Keratinocyte (primary cell): ENCODE measurements around the gene B3GLCT. TPM values are rescaled to one million over a fixed set of nuclear protein-coding genes. Genes with fewer than 3 reads are reported as not detected.

Experiments
- DNase-seq: peaks from one replicate; pipeline ENCODE4 v3.0.0-alpha.2; 2011; ENCODE audit warnings: low read depth, missing footprints, low spot score
- FAIRE-seq: peaks from 2 replicates; lab custom pipeline; 2011; peaks lifted over from hg19 to GRCh38; lab: Jason Lieb, UNC
- H2AFZ ChIP-seq: 2 replicates; pipeline ENCODE4 v1.6.0; 2012; ENCODE audit warnings: low read length, control low read depth, inconsistent platforms; ENCODE audit not compliant: control insufficient read depth
- H3K27ac ChIP-seq: 2 replicates; pipeline ENCODE4 v1.5.1; 2011; ENCODE audit warnings: low read length; ENCODE audit not compliant: control insufficient read depth, insufficient read depth
- H3K27me3 ChIP-seq: 3 replicates; pipeline ENCODE4 v1.6.0; 2011; ENCODE audit warnings: low read length; ENCODE audit not compliant: control insufficient read depth, insufficient read depth; ENCODE audit errors: extremely low read depth
- H3K36me3 ChIP-seq, 2 experiments: 2 replicates in 1 of 2; 3 replicates in 1 of 2; pipeline ENCODE4 v1.5.1; 2011; ENCODE audit warnings: low read length in 2 of 2, mild to moderate bottlenecking in 1 of 2; ENCODE audit not compliant: control insufficient read depth in 2 of 2, insufficient read depth in 2 of 2; ENCODE audit errors: extremely low read depth in 1 of 2
- H3K4me1 ChIP-seq: 3 replicates; pipeline ENCODE4 v1.5.1; 2011; ENCODE audit warnings: low read length; ENCODE audit not compliant: control insufficient read depth, insufficient read depth; ENCODE audit errors: extremely low read depth
- H3K4me2 ChIP-seq: 3 replicates; pipeline ENCODE4 v1.6.0; 2011; ENCODE audit warnings: low read depth, low read length; ENCODE audit not compliant: control insufficient read depth, insufficient read depth; ENCODE audit errors: extremely low read depth
- H3K4me3 ChIP-seq, 3 experiments: fragments of 200-600 bp in 1 of 3; sonication (generic) in 1 of 3; 2 replicates in 2 of 3; 3 replicates in 1 of 3; pipeline ENCODE4 v1.5.1; 2011 to 2016; ENCODE audit warnings: low read length in 3 of 3, mild to moderate bottlenecking in 3 of 3, control low read depth in 2 of 3, inconsistent platforms in 1 of 3, low read depth in 1 of 3, mixed read lengths in 1 of 3, mixed run types in 1 of 3, moderate library complexity in 1 of 3; ENCODE audit not compliant: control insufficient read depth in 2 of 3, insufficient read depth in 2 of 3; ENCODE audit errors: extremely low read depth in 1 of 3
- H3K79me2 ChIP-seq: 2 replicates; pipeline ENCODE4 v1.6.0; 2012; ENCODE audit warnings: low read length; ENCODE audit not compliant: control insufficient read depth, insufficient read depth
- H3K9ac ChIP-seq: 3 replicates; pipeline ENCODE4 v1.6.0; 2011; ENCODE audit warnings: low read length; ENCODE audit not compliant: control insufficient read depth, insufficient read depth; ENCODE audit errors: extremely low read depth
- H3K9me1 ChIP-seq: 3 replicates; pipeline ENCODE4 v1.6.0; 2011; ENCODE audit warnings: low read length; ENCODE audit not compliant: control insufficient read depth, insufficient read depth; ENCODE audit errors: extremely low read depth
- H3K9me3 ChIP-seq: 2 replicates; pipeline ENCODE4 v1.5.1; 2012; ENCODE audit warnings: low read depth, low read length; ENCODE audit not compliant: control insufficient read depth
- H4K20me1 ChIP-seq: 3 replicates; pipeline ENCODE4 v1.6.0; 2011; ENCODE audit warnings: low read length; ENCODE audit not compliant: control insufficient read depth, insufficient read depth; ENCODE audit errors: extremely low read depth
- EZH2 ChIP-seq: IDR thresholded peaks from one replicate; pipeline ENCODE4 v1.6.1; 2012; ENCODE audit warnings: inconsistent platforms, mild to moderate bottlenecking, low read length, moderate library complexity
- dilution Hi-C: fragments of 300-500 bp; cut with MboI; formaldehyde crosslinking; loops from one replicate; pipeline ENCODE4 v1.7.0; 2020; ENCODE audit warnings: low sequenced_read_pairs; ENCODE audit not compliant: extremely low pct_ligation_motif_present
- polyA plus RNA-seq, 5 experiments: library from polyadenylated mRNA; depleted of rRNA in 3 of 5; stranded (reverse) in 3 of 5; stranded (forward) in 1 of 5; unstranded in 1 of 5; fragments of >200 nt; gene quantifications; 1 replicate in 1 of 5; 2 replicates in 3 of 5; 3 replicates in 1 of 5; pipeline versions ENCODE4 v1.2.1 to v1.2.3, GENCODE V29; 2011 to 2012; ENCODE audit warnings: missing spikeins in 2 of 5, low read depth in 1 of 5, low replicate concordance in 1 of 5
- TF ChIP-seq, protein P1 (sequence below), 3 experiments: IDR thresholded peaks in 1 of 3; conservative IDR thresholded peaks in 1 of 3; optimal IDR thresholded peaks in 1 of 3; 2 replicates in 2 of 3; 3 replicates in 1 of 3; pipeline versions ENCODE3 to v1.5.1; 2011; ENCODE audit warnings: low read length in 3 of 3, mild to moderate bottlenecking in 3 of 3, moderate library complexity in 2 of 3, control low read depth in 1 of 3, inconsistent platforms in 1 of 3; ENCODE audit not compliant: insufficient read depth in 2 of 3; ENCODE audit errors: extremely low read depth in 1 of 3

B3GLCT gene
- polyA plus RNA-seq, 1 donor (not counting 4 experiments of a cell fraction or from before 2014, with no cell fraction given): 4.4 TPM

DNA sequence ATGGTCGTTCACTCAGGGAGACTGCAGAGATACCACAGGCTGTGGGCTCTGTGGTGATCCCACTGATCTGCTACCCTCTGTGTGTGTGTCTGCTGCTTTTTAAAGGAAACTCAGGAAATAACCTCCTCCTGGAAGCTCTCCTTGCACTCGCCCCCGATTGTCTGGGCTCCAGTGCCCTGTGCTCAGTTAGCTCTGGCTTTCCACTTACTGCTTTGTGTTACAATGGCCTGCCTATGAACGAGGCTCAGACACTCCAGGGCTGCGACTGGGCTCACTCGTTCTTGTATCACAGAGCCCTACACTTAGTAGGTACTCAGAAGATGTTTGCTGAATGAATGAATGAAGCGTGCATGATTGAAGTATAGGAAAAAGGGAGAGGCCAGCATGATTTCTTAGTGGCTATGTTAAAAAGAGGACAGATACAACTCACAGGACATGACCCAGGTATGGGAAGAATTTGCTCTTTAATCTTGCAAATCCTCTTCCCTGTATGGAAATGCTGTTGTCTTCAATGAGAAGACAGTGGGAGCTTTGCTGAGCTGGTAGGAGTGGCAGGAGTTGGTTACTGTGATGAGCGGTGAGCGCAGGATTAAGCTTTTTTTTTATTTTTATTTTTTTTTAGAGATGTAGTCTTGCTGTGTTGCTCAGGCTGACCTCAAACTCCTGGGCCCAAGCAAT is 26.4 kb downstream of the B3GLCT start:
- TF ChIP-seq, protein P1, sequence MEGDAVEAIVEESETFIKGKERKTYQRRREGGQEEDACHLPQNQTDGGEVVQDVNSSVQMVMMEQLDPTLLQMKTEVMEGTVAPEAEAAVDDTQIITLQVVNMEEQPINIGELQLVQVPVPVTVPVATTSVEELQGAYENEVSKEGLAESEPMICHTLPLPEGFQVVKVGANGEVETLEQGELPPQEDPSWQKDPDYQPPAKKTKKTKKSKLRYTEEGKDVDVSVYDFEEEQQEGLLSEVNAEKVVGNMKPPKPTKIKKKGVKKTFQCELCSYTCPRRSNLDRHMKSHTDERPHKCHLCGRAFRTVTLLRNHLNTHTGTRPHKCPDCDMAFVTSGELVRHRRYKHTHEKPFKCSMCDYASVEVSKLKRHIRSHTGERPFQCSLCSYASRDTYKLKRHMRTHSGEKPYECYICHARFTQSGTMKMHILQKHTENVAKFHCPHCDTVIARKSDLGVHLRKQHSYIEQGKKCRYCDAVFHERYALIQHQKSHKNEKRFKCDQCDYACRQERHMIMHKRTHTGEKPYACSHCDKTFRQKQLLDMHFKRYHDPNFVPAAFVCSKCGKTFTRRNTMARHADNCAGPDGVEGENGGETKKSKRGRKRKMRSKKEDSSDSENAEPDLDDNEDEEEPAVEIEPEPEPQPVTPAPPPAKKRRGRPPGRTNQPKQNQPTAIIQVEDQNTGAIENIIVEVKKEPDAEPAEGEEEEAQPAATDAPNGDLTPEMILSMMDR (optimal IDR thresholded peaks at IDR 0.05 in 1 of 3, IDR thresholded peaks at IDR 0.05 in 1 of 3, conservative IDR thresholded peaks at IDR 0.05 in 1 of 3; ENCODE audit: extremely low read depth in 1 of 3, insufficient read depth in 2 of 3, low read length in 3 of 3): no peak
- no peaks in the 10 kb centered on the region for H4K20me1 ChIP-seq
- H3K36me3 ChIP-seq: no peaks in the 10 kb centered on the region
- H3K79me2 ChIP-seq: no peaks in the 10 kb centered on the region
- dilution Hi-C loops: loop anchor here (25.0 kb wide), 1 partner anchor 186 kb away; no protein-coding TSS in a partner anchor
- DNase-seq (no peak), FAIRE-seq (no peak)
- no peak overlapping the region for H3K27ac ChIP-seq
- no peaks in the 10 kb centered on the region for H3K9me3 ChIP-seq
- no peaks in the 10 kb centered on the region for H3K4me1 ChIP-seq
- no peaks in the 10 kb centered on the region for H3K9me1 ChIP-seq
- H2AFZ ChIP-seq: no peak overlapping the region
- H3K27me3 ChIP-seq: no peaks in the 10 kb centered on the region
- H3K9ac ChIP-seq: no peak overlapping the region
- no peak overlapping the region for H3K4me3 ChIP-seq
- no peak overlapping the region for H3K4me2 ChIP-seq

DNA sequence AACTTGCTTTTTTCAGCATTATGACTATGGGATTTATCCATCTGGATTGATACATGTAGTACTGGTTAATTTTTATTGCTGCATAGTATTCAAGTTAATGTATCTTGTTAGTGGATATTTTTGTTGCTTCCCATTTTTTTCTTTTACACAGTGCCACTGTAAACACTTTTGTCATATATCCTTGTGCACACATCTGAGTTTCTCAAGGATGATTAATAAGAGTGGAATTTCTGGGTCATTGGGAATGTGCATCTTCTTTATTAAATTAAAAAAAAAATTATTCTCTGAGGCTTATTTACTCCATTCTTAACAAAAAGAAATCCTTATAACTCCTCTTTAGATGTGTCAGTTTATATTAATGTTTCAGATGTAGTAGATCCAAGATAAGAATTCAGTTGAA is 27.3 kb downstream of the B3GLCT start:
- no peaks in the 10 kb centered on the region for H3K4me1 ChIP-seq
- H3K27me3 ChIP-seq: no peaks in the 10 kb centered on the region
- H3K36me3 ChIP-seq: no peaks in the 10 kb centered on the region
- no peak overlapping the region for H2AFZ ChIP-seq
- H3K4me2 ChIP-seq: no peak overlapping the region
- no peaks in the 10 kb centered on the region for H3K9me1 ChIP-seq
- H4K20me1 ChIP-seq: no peaks in the 10 kb centered on the region
- TF ChIP-seq, protein P1 (optimal IDR thresholded peaks at IDR 0.05 in 1 of 3, IDR thresholded peaks at IDR 0.05 in 1 of 3, conservative IDR thresholded peaks at IDR 0.05 in 1 of 3; ENCODE audit: extremely low read depth in 1 of 3, insufficient read depth in 2 of 3, low read length in 3 of 3): no peak
- no peak for TF ChIP-seq EZH2
- no peaks in the 10 kb centered on the region for H3K79me2 ChIP-seq
- no peak for DNase-seq
- FAIRE-seq: no peak
- no peak overlapping the region for H3K4me3 ChIP-seq
- dilution Hi-C loops: loop anchor here (25.0 kb wide), 1 partner anchor 185 kb away; no protein-coding TSS in a partner anchor
- no peak overlapping the region for H3K27ac ChIP-seq
- H3K9me3 ChIP-seq: no peaks in the 10 kb centered on the region
- no peak overlapping the region for H3K9ac ChIP-seq
